Stimulated activated CD8-positive, alpha-beta memory T cell treated with anti-CD3 and anti-CD28 coated beads, Interleukin-2, amount 100 ng/mL, for 1 hour (primary cell): ENCODE data around the gene MIEN1.
"Not testable (repeated sequence)": the region's sequence is repeated elsewhere in the genome, so short reads cannot be mapped to it uniquely, and the experiment has no call there.

Experiments used
- DNase-seq, 2 donors: peaks; one replicate each; pipeline ENCODE4 v3.0.0-alpha.2; 2020; ENCODE audit warnings: low read depth in 2 of 2

MIEN1 gene

DNA sequence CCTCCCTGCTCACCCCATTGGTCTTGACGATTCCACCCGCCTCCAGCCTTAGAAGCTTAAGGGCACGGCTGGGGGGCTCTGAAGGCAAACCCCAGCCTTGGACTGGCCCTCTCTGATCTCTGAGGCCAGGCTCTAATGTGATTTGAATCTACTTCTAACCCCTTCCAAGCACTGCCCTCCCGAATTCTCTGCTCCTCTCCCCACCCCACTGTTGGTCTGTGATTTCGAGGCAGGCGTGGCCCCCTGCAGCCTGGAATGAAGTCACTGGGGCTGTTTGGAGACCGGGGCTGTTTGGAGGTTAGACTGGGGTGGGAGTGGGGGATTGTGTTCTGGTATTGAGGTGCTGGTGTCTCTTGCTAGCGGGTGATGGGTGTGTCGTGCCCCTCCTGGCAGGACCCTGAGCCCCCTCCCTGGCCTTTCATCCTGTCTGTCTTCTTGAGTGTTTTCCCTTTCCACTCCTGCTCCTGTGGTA lies 9.6 kb upstream of the MIEN1 start:
- DNase-seq: no peak

DNA sequence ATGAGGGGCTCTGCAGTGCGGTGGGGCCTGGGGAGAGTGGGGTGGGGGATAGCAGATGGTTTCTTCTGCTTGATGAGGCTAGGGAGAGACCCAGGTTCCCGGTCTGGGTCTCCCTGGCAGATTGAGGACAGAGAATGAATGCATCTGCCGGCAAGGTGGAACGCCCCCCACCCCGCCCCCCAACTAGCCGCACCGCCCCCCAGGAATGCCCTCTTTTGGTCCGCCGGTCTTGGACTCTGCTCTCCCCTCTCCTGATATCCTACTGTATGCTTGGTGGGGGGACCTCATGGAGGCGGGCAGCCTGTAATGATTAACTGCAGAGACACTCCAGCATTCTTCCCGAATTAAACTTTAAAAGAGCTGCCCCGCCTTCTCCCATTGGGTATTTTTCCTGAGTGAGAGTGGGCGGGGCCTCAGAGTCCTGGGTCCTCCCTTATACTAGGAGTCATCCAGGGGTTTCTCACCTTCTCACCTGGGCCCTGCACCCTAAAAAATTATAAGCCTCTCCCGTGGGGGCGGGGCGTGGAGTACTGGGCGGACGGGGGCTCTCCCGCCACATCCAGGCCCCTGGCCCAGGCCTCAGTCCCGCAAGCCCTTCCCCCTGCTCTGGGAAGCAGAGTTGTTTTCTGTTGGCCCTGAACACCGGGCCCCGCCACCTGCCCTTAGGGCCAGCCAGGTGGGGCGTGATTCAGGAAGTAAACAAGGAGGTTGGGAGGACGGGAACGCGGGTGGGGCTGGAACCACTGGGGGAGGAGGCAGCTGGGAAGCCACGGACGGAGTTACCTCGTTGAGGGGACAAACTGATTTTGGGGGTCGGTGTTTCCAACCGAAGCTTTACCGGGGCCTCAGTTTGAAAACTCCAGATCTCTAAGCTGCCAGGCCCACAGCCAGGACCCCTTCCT lies 8.9 kb upstream of the MIEN1 start:
- no peak for DNase-seq

DNA sequence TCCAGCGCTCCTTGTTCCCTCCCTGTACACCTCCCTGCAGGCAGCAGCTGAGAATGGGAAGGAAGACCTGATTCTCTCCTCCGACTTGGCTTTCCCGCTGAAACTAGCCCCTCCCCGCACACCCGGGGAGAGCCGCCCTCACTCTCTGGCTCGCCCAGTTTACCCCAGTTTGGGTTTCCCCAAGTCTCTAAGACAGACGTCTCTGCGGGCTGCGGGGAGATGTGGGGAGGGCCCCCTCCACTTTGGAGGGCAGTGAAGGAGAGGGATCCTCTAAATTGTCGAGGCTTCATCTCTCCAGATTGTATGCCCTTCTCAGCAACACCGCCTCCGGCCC lies 8.2 kb upstream of the MIEN1 start:
- DNase-seq: peak in 1 of 2 donors; percentile 25

GRCh38 chr17:39737760-39738567 lies 7.6 kb upstream of the MIEN1 start, which contains the start of gene GRB7:
Gene GRB7 (plus strand): TSS chr17:39737938. CDS start chr17:39742302, 4,364 bp downstream.
- DNase-seq: no peak

DNA sequence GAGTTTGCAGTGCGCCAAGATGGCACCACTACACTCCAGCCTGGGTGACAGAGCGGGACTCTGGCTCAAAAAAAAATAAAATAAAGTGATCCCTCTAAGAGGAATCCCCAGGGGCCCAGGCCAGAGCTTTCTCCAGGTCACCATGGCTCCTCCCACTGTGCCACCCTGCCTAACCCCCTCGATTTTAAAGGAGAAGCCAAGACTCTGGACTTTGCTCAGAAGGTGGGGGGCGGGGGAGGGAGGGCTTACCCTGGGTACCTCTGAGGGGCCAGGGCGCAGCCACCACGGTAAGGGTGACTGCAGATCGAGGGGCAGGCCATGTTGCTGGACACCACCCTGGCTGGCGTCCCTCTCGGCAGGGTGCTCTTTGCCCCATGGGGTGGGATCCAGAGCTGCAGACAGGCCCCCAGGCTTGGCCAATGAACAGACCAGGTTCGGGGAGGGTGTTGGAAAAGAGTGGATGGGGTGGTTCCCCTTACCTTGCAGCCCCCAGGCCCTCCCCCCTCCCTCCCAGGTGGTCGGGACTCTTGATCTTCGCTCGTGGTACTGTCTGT lies 7.0 kb upstream of the MIEN1 start:
- no peak for DNase-seq

DNA sequence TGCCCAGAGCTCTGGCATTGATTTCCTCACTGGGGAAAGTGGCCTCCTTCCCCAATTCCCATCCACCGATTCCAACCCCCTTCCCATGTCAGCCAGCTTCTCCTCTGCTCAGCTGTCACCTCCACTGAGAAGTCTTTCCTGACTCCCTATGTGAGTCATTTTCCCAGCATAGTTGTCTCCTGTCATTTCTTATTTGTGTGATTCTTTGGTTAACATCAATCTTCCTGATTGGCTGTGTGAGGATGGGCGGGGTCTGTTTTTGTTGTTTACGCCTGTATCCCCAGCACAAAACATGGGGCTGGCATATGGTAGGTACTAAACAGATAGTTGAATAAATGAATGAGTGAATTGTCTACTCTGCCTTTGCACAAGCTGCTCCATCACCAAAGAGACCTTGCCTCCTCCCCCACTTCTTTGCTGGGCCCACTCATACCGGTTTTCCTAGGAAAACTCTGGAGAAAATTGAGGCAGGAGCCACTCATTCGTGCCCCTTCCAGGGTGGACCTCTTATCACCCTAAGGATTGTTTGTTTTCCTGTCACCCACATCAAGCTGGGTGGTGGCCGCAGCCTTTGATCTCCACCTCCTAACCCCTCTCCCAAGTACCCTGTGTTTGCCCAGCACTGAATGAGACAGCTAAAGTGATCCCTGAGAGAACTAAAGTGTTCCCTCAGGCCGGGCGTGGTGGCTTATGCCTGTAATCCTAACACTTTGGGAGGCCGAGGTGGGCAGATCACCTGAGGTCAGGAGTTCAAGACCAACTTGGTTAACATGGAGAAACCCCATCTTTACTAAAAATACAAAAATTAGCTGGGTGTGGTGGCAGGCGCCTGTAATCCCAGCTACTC lies 6.2 kb upstream of the MIEN1 start:
- no peak for DNase-seq

- no peak for DNase-seq
These were observed 5.5 kb upstream of the MIEN1 start for GRCh38 chr17:39735882-39736281.

DNA sequence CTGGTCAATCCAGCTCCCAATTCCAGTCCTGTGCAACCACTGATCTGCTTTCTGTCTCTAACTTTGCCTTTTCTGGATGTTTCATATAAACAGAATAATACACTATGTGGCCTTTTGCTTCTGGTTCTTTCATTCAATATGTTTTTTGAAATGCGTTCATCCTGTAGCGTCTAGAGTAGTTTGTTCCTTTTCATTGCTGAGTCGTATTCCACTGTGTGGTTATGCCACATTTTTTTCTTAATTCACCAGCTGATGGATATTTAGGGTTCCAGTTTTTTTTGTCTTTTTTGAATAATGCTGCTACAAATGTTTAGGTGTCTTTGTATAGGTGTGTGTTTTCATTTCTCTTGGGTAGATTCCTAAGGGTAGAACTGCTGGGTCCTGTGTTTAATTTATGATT lies 2.3 kb upstream of the MIEN1 start:
- no peak for DNase-seq

DNA sequence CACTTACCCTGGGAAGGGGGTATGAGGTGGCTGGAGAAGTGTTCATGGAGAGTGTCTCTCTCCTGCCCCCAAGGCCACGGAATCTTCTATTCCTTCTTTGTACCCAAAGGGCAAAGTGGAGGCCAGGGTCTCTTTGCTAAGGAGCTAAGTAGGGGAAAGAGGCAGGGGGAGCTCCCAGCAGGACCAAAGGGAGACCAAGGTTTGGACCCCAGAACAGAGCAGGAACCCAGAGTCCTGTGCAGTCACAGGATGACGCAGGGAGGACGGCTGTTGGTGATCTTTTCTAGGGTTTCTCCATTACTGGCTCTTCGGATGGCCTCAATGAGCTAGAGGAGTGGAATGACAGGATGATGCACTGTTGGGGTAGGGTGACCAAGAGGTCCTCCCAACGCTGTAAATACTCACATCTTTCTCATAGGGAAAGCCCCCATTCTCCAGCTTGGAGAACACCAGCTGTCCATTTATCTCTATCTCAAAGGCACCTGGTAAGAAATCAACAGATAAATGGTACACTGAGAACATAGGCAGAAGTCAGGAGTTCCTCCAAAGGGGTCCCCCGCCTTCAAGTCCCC lies 966 bp downstream of the MIEN1 start:
- DNase-seq: no peak

DNA sequence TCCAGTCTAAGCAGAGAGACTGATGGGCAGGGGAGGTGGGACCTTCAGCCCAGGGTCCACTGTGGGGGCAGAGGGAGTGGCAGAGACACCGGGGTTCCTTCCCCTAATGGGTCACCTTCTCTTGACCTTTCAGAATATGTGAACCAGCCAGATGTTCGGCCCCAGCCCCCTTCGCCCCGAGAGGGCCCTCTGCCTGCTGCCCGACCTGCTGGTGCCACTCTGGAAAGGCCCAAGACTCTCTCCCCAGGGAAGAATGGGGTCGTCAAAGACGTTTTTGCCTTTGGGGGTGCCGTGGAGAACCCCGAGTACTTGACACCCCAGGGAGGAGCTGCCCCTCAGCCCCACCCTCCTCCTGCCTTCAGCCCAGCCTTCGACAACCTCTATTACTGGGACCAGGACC lies 2.8 kb downstream of the MIEN1 start:
- no peak for DNase-seq

DNA sequence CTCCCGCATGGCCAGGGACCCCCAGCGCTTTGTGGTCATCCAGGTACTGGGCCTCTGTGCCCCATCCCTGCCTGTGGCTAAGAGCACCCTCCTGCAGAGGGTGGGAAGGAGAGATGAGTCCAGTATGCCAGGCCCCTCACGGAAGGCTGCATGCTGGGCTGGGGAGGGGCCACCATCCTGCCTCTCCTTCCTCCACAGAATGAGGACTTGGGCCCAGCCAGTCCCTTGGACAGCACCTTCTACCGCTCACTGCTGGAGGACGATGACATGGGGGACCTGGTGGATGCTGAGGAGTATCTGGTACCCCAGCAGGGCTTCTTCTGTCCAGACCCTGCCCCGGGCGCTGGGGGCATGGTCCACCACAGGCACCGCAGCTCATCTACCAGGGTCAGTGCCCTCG lies 3.7 kb downstream of the MIEN1 start:
- no peak for DNase-seq

DNA sequence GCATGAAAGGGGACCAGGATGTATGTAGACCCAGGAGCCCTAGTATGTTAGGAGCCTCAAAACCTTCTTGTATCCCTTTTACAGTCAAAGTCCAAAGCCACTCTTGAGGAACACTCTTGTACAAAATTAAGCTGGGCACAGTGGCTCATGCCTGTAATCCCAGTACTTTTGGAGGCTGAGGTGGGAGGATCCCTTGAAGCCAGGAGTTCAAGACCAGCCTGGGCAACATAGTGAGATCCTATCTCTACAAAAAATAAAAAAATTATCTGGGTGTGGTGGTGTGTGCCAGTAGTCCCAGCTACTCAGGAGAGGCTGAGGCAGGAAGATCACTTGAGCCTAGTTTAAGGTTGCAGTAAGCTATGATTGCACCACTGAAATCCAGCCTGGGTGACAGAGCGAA lies 4.4 kb downstream of the MIEN1 start:
- DNase-seq: not testable (repeated sequence)

DNA sequence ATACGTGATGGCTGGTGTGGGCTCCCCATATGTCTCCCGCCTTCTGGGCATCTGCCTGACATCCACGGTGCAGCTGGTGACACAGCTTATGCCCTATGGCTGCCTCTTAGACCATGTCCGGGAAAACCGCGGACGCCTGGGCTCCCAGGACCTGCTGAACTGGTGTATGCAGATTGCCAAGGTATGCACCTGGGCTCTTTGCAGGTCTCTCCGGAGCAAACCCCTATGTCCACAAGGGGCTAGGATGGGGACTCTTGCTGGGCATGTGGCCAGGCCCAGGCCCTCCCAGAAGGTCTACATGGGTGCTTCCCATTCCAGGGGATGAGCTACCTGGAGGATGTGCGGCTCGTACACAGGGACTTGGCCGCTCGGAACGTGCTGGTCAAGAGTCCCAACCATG lies 5.6 kb downstream of the MIEN1 start:
- no peak for DNase-seq

- no peak for DNase-seq
These were observed 7.1 kb downstream of the MIEN1 start for GRCh38 chr17:39722965-39723848.

DNA sequence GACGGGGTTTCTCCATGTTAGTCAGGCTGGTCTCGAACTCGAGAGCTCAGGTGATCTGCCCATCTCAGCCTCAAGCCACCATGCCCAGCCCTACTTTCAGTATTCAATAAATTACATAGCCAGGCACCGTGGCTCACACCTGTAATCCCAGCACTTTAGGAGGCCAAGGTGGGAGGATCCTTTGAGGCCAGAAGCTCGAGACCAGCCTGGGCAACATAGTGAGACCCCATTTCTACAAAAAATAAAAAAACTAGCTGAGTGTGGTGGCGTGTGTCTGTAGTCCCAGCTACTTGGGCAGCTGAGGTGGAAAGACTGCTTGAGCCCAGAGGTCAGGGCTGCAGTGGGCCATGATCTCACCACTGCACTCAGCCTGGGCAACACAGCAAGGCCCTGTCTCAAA lies 8.2 kb downstream of the MIEN1 start:
- no peak for DNase-seq

- no peak for DNase-seq
These were observed 10.6 kb downstream of the MIEN1 start for GRCh38 chr17:39719563-39720355.

GRCh38 chr17:39717660-39718059 lies 12.7 kb downstream of the MIEN1 start:
- no peak for DNase-seq

DNA sequence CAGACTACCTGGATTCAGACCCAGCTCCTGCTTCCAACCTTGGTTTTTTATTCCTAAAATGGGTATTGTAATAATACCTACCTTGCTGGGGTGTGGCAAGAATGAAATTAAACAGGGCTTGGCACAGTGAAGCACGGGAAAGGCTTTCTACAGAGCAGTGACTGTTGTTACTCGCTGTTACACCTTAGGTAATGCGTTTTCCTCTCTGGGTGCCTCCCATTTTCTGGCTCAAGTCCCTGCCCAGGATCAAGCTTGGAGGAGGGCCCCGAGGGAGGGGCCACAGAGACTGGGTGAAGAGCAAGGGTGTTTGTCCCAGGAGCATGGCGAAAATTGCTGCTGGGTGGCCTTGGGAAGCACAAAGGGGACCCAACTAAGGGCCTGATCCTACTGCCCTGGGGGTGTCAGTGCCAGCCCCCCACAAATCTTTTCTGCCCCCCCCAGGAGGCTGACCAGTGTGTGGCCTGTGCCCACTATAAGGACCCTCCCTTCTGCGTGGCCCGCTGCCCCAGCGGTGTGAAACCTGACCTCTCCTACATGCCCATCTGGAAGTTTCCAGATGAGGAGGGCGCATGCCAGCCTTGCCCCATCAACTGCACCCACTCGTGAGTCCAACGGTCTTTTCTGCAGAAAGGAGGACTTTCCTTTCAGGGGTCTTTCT lies 13.3 kb downstream of the MIEN1 start:
- no peak for DNase-seq
